WTC11 (cell line): ENCODE measurements around the gene OSCAR.

Experiments used
- CTCF ChIP-seq: fragments of 200-600 bp; IDR thresholded peaks from 2 replicates; pipeline ENCODE4 v1.8.0; 2022; ENCODE audit warnings: antibody characterized with exemption
- NR1H2 ChIP-seq: sonication (generic); formaldehyde crosslinking; IDR thresholded peaks from 2 replicates; pipeline ENCODE4 v1.9.0; 2021; ENCODE audit warnings: mild to moderate bottlenecking, moderate library complexity, missing genetic modification reagents
- SP1 ChIP-seq: sonication (generic); formaldehyde crosslinking; conservative IDR thresholded peaks from 2 replicates; pipeline ENCODE4 v1.8.1; 2022; ENCODE audit warnings: missing genetic modification reagents
- STAT6 ChIP-seq: sonication (generic); formaldehyde crosslinking; conservative IDR thresholded peaks from 2 replicates; pipeline ENCODE4 v1.8.1; 2023; ENCODE audit warnings: mild to moderate bottlenecking, low read depth, missing genetic modification reagents, moderate library complexity

- TF ChIP-seq CTCF (no peak), NR1H2 (no peak), SP1 (CRISPR knock-in tag) (no peak), STAT6 (CRISPR knock-in tag) (no peak)
These were observed 37.1 kb downstream of the OSCAR start, which contains the start of gene VSTM1 for GRCh38 chr19:54063350-54064116.
